Gastrocnemius medialis (tissue), 4 donors: ENCODE results near the gene R3HDM2.
A peak's percentile ranks its signal among the peaks of the same experiment; 100 is the strongest.

ENCODE experiments used
- CTCF ChIP-seq, 5 experiments: fragments of 450-650 bp in 3 of 5; fragments of 200-600 bp in 2 of 5; sonication (generic) in 2 of 5; IDR thresholded peaks in 4 of 5; conservative IDR thresholded peaks in 1 of 5; 1 replicate in 4 of 5; 2 replicates in 1 of 5; pipeline ENCODE4 v1.5.1; 2016 to 2019; ENCODE audit warnings: antibody characterized with exemption in 5 of 5, mild to moderate bottlenecking in 3 of 5, moderate library complexity in 3 of 5
- POLR2A ChIP-seq, 2 donors: fragments of 450-650 bp; IDR thresholded peaks; one replicate each; pipeline ENCODE4 v1.6.1; 2017; ENCODE audit warnings: antibody characterized with exemption in 2 of 2, mild to moderate bottlenecking in 2 of 2, moderate library complexity in 2 of 2

- TF ChIP-seq CTCF (IDR thresholded peaks at IDR 0.05 in 4 of 5, conservative IDR thresholded peaks at IDR 0.05 in 1 of 5): no peak
- peak; percentile 54 to 66 for TF ChIP-seq POLR2A (IDR thresholded peaks at IDR 0.05)
Observed at GRCh38 chr12:57452181-57452936, 21.5 kb upstream of the R3HDM2 start.
